ENCODE data around the gene TIRAP.

TIRAP gene

DNA sequence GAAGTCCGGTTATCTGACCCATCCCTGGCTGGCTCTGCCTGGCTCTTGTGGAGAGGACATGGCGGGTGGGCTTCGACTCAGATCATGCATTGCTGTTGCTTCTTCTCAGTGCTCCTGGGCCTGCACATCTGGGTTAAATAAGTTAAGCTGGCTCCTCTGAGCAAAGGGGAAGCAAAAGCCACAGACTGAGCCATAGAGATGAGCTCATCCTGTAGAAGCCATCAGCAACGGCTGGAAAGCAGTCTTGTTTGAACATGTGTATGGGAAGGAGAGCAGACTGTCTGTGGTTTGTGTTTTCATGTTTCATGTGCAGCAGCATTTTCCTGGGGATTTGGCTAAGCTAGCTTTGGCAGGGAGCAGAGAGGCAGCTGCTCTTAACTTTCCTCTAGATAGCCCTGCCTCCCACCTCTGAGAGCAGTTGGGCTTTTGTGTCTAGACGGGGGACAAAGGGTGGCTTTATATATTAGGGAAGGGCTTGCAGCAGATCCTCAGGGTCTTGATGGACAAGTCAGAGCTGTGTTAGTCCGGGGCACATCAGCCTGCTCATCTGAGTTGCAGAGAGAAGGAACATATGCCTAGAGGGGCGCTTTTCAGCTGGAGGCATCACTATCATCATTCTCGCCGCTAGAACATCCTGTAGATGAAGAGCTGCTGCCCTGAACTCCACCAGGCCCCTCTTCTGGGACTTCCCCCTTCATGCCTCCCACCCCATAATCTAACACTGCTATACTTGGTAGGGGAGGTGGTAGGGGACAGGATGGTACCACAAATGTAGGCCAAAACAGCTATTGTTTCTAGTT, 35.9 kb downstream of the TIRAP start:
- Histone ChIP-seq H3K4me1 (ENCODE audit: control insufficient read depth, insufficient read depth, low read length) (peaks cover 6% of the 10 kb centered on the region), H3K27me3 (ENCODE audit: control insufficient read depth, insufficient read depth, low read length, poor library complexity, severe bottlenecking) (no peaks in the 10 kb centered on the region), H3K36me3 (ENCODE audit: control insufficient read depth, insufficient read depth, low read length) (peaks cover 4% of the 10 kb centered on the region), H3K27ac (ENCODE audit: insufficient read depth, low read depth, low read length, poor library complexity, severe bottlenecking) (no peak overlapping the region), H3K9me3 (ENCODE audit: control insufficient read depth, low read length) (no peaks in the 10 kb centered on the region), H3K4me3 (ENCODE audit: insufficient read depth, low read depth, low read length) (no peak overlapping the region)
- WGBS, 2 experiments: 91 to 92% methylated on average over 9 of the region's 9 CpGs

DNA sequence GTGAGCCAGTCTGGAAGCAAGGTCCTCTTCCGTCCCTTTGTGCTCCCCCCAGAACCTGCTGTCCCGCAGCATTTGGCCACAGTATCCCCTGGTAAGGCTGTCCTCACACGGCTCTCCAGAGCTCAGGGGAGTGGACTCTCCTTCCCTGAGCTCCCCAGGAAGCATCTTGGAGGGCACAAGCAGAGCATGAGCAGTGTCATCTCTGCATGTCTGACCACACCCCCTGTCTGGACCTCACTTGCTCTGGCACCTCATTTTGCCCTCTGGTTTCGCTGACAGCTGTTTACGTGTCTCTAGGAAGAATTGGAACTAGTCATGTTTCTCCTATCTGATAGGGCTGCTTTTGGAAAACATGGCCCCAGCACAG, 36.5 kb downstream of the TIRAP start:
- no peaks in the 10 kb centered on the region for H3K27me3 ChIP-seq (ENCODE audit: control insufficient read depth, insufficient read depth, low read length, poor library complexity, severe bottlenecking)
- no peak overlapping the region for H3K4me3 ChIP-seq (ENCODE audit: insufficient read depth, low read depth, low read length)
- H3K27ac ChIP-seq (ENCODE audit: insufficient read depth, low read depth, low read length, poor library complexity, severe bottlenecking): no peak overlapping the region
- H3K9me3 ChIP-seq (ENCODE audit: control insufficient read depth, low read length): no peaks in the 10 kb centered on the region
- WGBS, 2 experiments: 94 to 96% methylated on average over 5 of the region's 5 CpGs
- peaks cover 6% of the 10 kb centered on the region for H3K4me1 ChIP-seq (ENCODE audit: control insufficient read depth, insufficient read depth, low read length)
- H3K36me3 ChIP-seq (ENCODE audit: control insufficient read depth, insufficient read depth, low read length): no peaks in the 10 kb centered on the region

DNA sequence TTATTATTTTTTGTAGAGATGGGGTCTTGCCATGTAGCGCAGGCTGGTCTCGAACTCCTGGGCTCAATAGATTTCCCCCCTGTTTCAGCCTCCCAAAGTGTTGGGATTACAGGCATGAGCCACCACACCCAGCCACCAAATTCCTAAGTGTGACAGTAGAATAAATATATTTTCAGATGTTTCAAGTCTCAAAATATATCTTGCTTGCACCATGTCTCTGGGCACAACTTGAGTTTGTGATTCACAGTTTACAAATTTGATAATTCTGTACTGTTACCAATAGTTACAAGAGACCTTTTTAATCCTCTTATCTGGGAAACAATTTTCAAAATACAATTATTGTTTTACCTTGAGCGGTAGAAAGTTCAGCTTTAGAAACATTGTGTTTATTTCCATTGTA, 40.1 kb downstream of the TIRAP start:
- WGBS, 2 experiments: 90 to 100% methylated on average over 2 to 3 of the region's 3 CpGs
- no peak overlapping the region for H3K27ac ChIP-seq (ENCODE audit: insufficient read depth, low read depth, low read length, poor library complexity, severe bottlenecking)
- H3K9me3 ChIP-seq (ENCODE audit: control insufficient read depth, low read length): no peaks in the 10 kb centered on the region
- no peak overlapping the region for H3K4me3 ChIP-seq (ENCODE audit: insufficient read depth, low read depth, low read length)
- no peaks in the 10 kb centered on the region for H3K27me3 ChIP-seq (ENCODE audit: control insufficient read depth, insufficient read depth, low read length, poor library complexity, severe bottlenecking)
- peaks cover 6% of the 10 kb centered on the region for H3K4me1 ChIP-seq (ENCODE audit: control insufficient read depth, insufficient read depth, low read length)
- no peaks in the 10 kb centered on the region for H3K36me3 ChIP-seq (ENCODE audit: control insufficient read depth, insufficient read depth, low read length)

DNA sequence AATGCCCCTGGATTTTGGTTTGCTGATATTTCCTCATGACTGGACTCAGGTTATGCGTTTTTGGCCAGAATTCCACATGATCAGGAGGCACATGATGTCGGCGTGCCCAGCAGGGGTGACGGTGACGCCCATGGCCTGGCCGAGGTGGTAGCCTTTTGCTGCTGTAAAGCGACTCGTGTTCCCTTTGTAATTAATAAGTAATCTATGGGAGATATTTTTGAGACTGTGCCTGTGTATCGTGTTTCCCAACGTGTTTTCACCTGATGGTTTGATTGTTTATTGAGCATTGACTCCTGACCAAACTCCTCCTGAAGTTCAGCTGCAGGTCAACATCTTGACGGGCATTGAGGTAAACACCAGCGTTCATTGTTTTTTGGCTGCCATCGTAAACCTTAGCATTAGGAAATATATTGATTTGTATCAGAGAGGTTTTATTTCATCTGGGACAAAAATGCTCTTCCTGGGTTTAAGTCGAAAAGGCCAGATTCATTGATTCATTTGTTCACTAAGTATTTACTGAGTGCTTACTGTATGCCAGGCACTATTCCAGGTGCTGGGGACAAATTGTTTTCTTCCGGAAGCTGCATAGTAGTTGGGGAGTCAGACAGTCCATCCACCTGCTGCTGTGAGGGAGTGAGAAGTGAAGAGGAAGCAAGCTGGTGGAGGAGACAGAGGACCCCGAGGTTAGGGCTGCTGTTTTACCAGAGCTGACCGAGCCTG, 44.5 kb downstream of the TIRAP start:
- no peak overlapping the region for H3K27ac ChIP-seq (ENCODE audit: insufficient read depth, low read depth, low read length, poor library complexity, severe bottlenecking)
- no peaks in the 10 kb centered on the region for H3K36me3 ChIP-seq (ENCODE audit: control insufficient read depth, insufficient read depth, low read length)
- no peak overlapping the region for H3K4me3 ChIP-seq (ENCODE audit: insufficient read depth, low read depth, low read length)
- H3K9me3 ChIP-seq (ENCODE audit: control insufficient read depth, low read length): no peaks in the 10 kb centered on the region
- H3K27me3 ChIP-seq (ENCODE audit: control insufficient read depth, insufficient read depth, low read length, poor library complexity, severe bottlenecking): no peaks in the 10 kb centered on the region
- peaks cover 8% of the 10 kb centered on the region for H3K4me1 ChIP-seq (ENCODE audit: control insufficient read depth, insufficient read depth, low read length)
- 94 to 96% methylated on average over 17 of the region's 17 CpGs for WGBS, 2 experiments

DNA sequence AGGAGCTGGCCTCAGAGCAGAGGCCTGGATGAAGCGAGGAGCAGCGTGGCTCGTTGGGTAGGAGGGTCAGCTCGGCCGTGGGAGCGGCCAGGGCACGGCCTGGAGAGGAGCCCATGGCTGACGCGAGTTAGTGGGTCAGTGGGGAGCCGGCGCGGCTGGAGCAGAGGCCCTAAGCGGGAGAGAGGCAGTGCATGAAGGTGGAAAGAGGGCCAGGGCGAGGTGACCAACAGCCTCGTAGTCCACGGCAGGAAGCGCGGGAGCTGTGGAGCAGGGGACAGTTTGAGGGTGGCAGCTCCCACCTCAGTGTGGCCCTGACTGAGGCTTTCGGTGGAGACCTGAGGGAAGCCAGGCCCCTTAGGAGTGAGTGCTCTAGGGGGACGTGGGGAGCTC, 45.1 kb downstream of the TIRAP start:
- H3K27ac ChIP-seq (ENCODE audit: insufficient read depth, low read depth, low read length, poor library complexity, severe bottlenecking): no peak overlapping the region
- H3K4me3 ChIP-seq (ENCODE audit: insufficient read depth, low read depth, low read length): no peak overlapping the region
- H3K4me1 ChIP-seq (ENCODE audit: control insufficient read depth, insufficient read depth, low read length): peaks cover 8% of the 10 kb centered on the region
- WGBS, 2 experiments: 92 to 93% methylated on average over 20 of the region's 20 CpGs
- H3K36me3 ChIP-seq (ENCODE audit: control insufficient read depth, insufficient read depth, low read length): no peaks in the 10 kb centered on the region
- no peaks in the 10 kb centered on the region for H3K27me3 ChIP-seq (ENCODE audit: control insufficient read depth, insufficient read depth, low read length, poor library complexity, severe bottlenecking)
- no peaks in the 10 kb centered on the region for H3K9me3 ChIP-seq (ENCODE audit: control insufficient read depth, low read length)

DNA sequence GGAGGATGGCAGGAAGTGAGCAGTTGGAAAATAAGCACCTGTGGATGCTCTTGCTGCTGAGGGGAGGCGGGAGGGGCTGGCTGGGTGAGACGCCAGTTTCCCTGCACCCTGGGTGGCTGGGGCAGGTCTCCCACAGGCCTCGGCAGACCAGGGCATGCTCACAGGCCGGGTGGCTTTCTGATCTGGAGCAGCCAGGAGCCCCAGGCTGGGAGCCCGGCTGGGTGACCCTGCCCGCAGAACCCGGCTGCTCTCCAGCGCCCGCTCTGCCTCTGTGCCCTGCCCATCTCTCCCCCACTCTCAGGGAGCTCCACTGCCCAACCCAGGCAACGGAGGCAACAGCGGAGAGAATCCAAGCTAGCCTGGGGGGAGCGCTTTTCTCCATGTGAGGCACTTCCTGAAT, 45.6 kb downstream of the TIRAP start:
- H3K4me3 ChIP-seq (ENCODE audit: insufficient read depth, low read depth, low read length): no peak overlapping the region
- H3K4me1 ChIP-seq (ENCODE audit: control insufficient read depth, insufficient read depth, low read length): peaks cover 8% of the 10 kb centered on the region
- peak overlapping the region; percentile 8 for H3K27ac ChIP-seq (ENCODE audit: insufficient read depth, low read depth, low read length, poor library complexity, severe bottlenecking)
- H3K36me3 ChIP-seq (ENCODE audit: control insufficient read depth, insufficient read depth, low read length): no peaks in the 10 kb centered on the region
- H3K27me3 ChIP-seq (ENCODE audit: control insufficient read depth, insufficient read depth, low read length, poor library complexity, severe bottlenecking): no peaks in the 10 kb centered on the region
- 91 to 95% methylated on average over 12 of the region's 12 CpGs for WGBS, 2 experiments
- no peaks in the 10 kb centered on the region for H3K9me3 ChIP-seq (ENCODE audit: control insufficient read depth, low read length)

DNA sequence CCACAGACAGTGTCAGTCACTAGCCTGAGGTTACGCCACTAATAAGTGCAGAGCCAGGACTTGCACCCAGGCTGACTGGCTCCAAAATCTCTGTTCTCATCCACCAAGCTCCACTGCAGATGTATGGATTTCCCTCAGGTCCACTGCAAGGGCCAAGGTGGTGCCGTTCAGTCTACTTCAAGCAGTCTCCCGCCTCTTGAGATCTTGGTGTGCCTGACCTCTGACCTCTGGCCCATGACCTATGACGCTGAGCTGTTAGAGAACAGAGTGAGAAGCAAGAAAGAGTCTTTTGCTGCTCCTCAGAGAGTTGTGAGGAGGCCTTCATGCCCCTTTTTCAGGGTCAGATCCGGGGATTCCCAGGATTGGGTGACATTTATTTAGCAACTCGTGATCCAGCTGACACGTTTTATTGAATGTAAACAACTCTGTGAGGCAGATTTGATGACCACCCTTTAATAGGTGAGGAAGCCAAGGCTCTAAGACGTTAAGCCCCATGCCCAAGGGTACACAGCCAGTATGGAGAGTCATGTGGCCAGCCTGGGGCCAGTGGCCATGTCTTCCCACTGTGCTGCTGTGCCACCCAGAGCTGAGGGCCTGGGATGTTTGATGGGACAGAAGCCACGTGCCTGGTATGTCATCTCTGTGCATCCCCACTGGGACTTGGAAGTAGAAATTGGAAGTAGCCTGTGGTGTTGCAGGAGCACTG, 46.2 kb downstream of the TIRAP start:
- Histone ChIP-seq H3K27me3 (ENCODE audit: control insufficient read depth, insufficient read depth, low read length, poor library complexity, severe bottlenecking) (no peaks in the 10 kb centered on the region), H3K36me3 (ENCODE audit: control insufficient read depth, insufficient read depth, low read length) (no peaks in the 10 kb centered on the region), H3K4me1 (ENCODE audit: control insufficient read depth, insufficient read depth, low read length) (peaks cover 8% of the 10 kb centered on the region), H3K9me3 (ENCODE audit: control insufficient read depth, low read length) (no peaks in the 10 kb centered on the region), H3K27ac (ENCODE audit: insufficient read depth, low read depth, low read length, poor library complexity, severe bottlenecking) (no peak overlapping the region), H3K4me3 (ENCODE audit: insufficient read depth, low read depth, low read length) (no peak overlapping the region)
- 90 to 94% methylated on average over 9 of the region's 9 CpGs for WGBS, 2 experiments

DNA sequence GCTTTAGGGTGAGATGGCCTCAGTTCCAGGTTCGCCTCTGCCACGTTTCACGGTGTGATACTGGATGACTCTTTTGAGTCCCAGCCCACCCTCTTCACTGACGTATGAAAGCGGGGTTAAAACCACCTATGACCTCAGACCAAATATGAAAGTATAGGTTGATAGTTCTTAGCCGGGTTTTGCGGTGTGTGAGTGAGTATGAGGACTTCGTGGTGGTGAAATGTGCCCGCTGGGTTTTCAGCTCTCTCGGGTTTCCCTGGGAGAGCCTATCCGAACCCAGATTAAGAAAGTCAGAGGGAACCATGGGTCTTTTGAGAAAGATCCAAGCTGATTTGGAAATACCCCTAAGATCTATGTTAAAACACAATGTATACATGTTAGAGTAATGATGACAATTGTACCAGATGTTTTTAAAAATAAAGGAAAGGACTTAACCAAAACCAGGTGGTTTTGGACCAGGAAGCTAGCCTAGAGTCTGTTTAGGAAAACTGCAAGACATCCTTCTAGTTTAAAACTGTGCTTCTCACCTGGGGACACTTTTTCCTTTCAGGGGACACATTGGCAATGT, 46.8 kb downstream of the TIRAP start:
- WGBS, 2 experiments: 94 to 97% methylated on average over 11 of the region's 11 CpGs
- Histone ChIP-seq H3K27ac (ENCODE audit: insufficient read depth, low read depth, low read length, poor library complexity, severe bottlenecking) (no peak overlapping the region), H3K4me1 (ENCODE audit: control insufficient read depth, insufficient read depth, low read length) (peaks cover 8% of the 10 kb centered on the region), H3K4me3 (ENCODE audit: insufficient read depth, low read depth, low read length) (no peak overlapping the region), H3K27me3 (ENCODE audit: control insufficient read depth, insufficient read depth, low read length, poor library complexity, severe bottlenecking) (no peaks in the 10 kb centered on the region), H3K36me3 (ENCODE audit: control insufficient read depth, insufficient read depth, low read length) (no peaks in the 10 kb centered on the region), H3K9me3 (ENCODE audit: control insufficient read depth, low read length) (no peaks in the 10 kb centered on the region)

DNA sequence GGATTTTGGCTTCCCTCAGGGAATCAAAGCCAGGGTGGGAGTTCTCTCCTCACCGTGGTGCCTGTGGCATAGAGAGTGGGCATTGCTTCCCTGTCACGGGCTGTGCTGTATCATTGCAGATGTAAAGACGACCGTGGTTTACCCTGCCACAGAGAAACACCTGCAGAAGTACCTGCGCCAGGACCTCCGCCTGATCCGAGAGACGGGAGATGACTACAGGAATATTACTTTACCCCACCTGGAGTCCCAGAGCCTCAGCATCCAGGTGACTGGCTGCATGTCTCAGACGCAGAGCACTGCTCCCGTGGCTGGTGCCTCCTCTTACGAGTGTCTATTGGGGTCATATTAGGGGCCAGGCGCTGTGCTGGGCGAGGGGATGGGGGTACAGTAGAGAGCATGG, 48.4 kb downstream of the TIRAP start:
- H3K27ac ChIP-seq (ENCODE audit: insufficient read depth, low read depth, low read length, poor library complexity, severe bottlenecking): no peak overlapping the region
- WGBS, 2 experiments: 95 to 96% methylated on average over 13 of the region's 13 CpGs

DNA sequence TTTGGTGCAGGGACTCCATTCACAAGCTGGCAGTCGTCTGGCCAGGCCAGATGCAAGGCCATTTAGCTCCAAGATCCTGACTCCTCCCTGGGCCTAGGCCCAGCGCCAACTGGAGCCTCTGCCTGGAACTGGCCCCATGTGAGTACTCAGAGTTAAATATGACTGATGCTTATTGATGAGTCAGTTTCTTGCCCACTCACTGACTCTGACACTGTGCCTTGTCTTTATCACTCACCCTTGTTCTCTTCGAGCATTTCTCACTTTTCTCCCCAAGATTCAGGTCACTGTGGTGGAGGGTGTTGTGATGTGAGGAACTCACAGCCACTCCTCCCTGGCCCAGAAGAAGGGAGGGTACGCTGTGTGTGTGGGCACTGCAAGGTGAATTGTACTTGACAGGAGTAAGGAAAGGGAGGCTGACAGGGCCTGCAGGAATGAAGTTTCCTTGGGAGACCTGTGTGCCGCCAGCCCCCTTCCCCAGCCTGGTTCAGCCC, 49.4 kb downstream of the TIRAP start:
- Histone ChIP-seq H3K27me3 (ENCODE audit: control insufficient read depth, insufficient read depth, low read length, poor library complexity, severe bottlenecking) (no peaks in the 10 kb centered on the region), H3K27ac (ENCODE audit: insufficient read depth, low read depth, low read length, poor library complexity, severe bottlenecking) (no peak overlapping the region), H3K36me3 (ENCODE audit: control insufficient read depth, insufficient read depth, low read length) (peaks cover 4% of the 10 kb centered on the region), H3K4me1 (ENCODE audit: control insufficient read depth, insufficient read depth, low read length) (peaks cover 20% of the 10 kb centered on the region), H3K9me3 (ENCODE audit: control insufficient read depth, low read length) (no peaks in the 10 kb centered on the region), H3K4me3 (ENCODE audit: insufficient read depth, low read depth, low read length) (no peak overlapping the region)
- WGBS, 2 experiments: 93 to 95% methylated on average over 4 to 5 of the region's 5 CpGs

More for the DNA sequence above, 48.4 kb downstream of the TIRAP start:
- Histone ChIP-seq H3K36me3 (ENCODE audit: control insufficient read depth, insufficient read depth, low read length) (peaks cover 4% of the 10 kb centered on the region), H3K4me1 (ENCODE audit: control insufficient read depth, insufficient read depth, low read length) (peaks cover 10% of the 10 kb centered on the region), H3K9me3 (ENCODE audit: control insufficient read depth, low read length) (no peaks in the 10 kb centered on the region), H3K4me3 (ENCODE audit: insufficient read depth, low read depth, low read length) (no peak overlapping the region), H3K27me3 (ENCODE audit: control insufficient read depth, insufficient read depth, low read length, poor library complexity, severe bottlenecking) (no peaks in the 10 kb centered on the region)

All from ectodermal cell (in vitro differentiated cells).